ENCODE measurements around the gene NDUFB6. TPM values are rescaled to one million over a fixed set of nuclear protein-coding genes. Genes with fewer than 3 reads are reported as not detected.
A peak's percentile ranks its signal among the peaks of the same experiment; 100 is the strongest.

The NDUFB6 gene
- total RNA-seq, 1 experiment from 2014 or later, result 70.3 TPM

DNA sequence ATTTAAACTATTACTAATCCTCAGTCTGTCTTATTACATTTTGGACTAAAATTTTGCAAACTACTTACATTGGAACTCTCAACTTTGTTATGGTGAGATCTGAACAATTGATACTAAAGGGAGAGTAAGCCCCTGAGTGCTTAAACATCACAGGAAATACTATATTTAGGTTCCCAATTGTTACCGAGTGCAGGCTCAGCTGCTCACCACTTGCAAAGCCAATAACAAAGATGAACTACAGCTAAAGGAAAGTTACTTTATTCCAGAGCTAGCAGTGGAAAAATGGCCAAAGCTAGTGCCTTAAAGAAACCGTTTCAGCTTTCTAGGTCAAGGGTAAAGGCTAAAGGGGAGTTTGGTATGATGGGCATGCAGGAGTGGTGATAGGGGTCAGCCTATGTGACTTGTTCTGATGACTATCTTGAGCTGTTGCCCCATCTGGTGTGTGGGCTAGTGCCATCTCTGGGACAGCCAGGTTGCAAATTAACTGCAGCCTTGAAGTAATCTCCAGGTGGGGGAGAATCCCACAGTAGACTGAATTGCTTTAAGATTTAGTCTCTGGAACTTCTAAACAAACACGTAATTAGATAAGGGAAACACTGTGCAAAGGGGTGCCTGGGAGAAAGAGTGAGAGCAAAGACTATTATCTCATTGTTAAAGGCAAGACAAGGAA lies 7.8 kb upstream of the NDUFB6 start:
- Histone ChIP-seq H3K36me3 (no peaks in the 10 kb centered on the region), H3K4me3 (no peak overlapping the region), H3K4me1 (replicated peaks) (no peaks in the 10 kb centered on the region), H3K9me3 (replicated peaks) (no peaks in the 10 kb centered on the region), H3K27me3 (replicated peaks) (no peaks in the 10 kb centered on the region), H3K27ac (no peak overlapping the region)
- no peak for DNase-seq (ENCODE audit: low read depth in 1 of 2, low spot score in 2 of 2)

DNA sequence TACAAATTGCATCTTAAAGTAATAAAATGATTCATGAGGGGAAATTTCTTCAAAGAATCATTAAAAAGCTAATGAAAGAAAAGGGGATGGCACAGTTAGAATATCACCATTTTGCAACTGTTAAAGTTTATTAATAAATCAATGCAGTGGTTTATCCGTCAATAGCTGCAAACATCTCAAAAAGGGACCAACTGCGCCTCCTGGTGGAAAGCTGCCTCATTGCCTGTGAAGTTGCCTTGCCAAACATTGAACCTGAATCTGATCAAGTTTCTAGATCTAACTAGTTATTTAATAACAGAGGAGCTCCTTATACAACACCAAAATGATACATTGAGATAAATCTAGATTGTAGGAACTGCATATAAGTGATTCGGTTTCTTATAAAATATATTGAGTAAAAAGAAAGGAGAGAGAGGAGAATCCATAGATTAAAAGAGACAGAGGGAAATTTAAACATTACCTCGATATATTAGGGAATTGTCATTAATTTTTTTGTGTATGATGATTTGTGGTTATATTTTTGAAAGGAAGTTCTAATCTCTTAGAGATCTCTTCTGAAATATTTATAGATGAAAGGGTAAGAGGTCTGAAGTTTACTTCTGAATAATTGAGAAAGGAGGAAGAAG lies 6.9 kb upstream of the NDUFB6 start:
- no peaks in the 10 kb centered on the region for H3K36me3 ChIP-seq
- peak in 1 of 2 experiments; percentile 46 for DNase-seq (ENCODE audit: low read depth in 1 of 2, low spot score in 2 of 2)
- H3K27me3 ChIP-seq (replicated peaks), result no peaks in the 10 kb centered on the region
- no peaks in the 10 kb centered on the region for H3K9me3 ChIP-seq (replicated peaks)
- no peaks in the 10 kb centered on the region for H3K4me1 ChIP-seq (replicated peaks)
- H3K4me3 ChIP-seq, result no peak overlapping the region
- no peak overlapping the region for H3K27ac ChIP-seq

- no peak for DNase-seq (ENCODE audit: low read depth in 1 of 2, low spot score in 2 of 2)
- H3K27me3 ChIP-seq (replicated peaks), result no peaks in the 10 kb centered on the region
- no peak overlapping the region for H3K4me3 ChIP-seq
Measured at GRCh38 chr9:32578976-32579375, 6.0 kb upstream of the NDUFB6 start.

GRCh38 chr9:32577316-32577715 lies 4.4 kb upstream of the NDUFB6 start:
- peaks cover 6% of the 10 kb centered on the region for H3K4me1 ChIP-seq (replicated peaks)
- no peaks in the 10 kb centered on the region for H3K27me3 ChIP-seq (replicated peaks)
- no peaks in the 10 kb centered on the region for H3K9me3 ChIP-seq (replicated peaks)
- DNase-seq (ENCODE audit: low read depth in 1 of 2, low spot score in 2 of 2), result no peak
- no peak overlapping the region for H3K27ac ChIP-seq
- H3K36me3 ChIP-seq, result no peaks in the 10 kb centered on the region
- no peak overlapping the region for H3K4me3 ChIP-seq

More at GRCh38 chr9:32578976-32579375, 6.0 kb upstream of the NDUFB6 start:
- Histone ChIP-seq H3K4me1 (replicated peaks) (no peaks in the 10 kb centered on the region), H3K27ac (no peak overlapping the region), H3K36me3 (no peaks in the 10 kb centered on the region), H3K9me3 (replicated peaks) (no peaks in the 10 kb centered on the region)

DNA sequence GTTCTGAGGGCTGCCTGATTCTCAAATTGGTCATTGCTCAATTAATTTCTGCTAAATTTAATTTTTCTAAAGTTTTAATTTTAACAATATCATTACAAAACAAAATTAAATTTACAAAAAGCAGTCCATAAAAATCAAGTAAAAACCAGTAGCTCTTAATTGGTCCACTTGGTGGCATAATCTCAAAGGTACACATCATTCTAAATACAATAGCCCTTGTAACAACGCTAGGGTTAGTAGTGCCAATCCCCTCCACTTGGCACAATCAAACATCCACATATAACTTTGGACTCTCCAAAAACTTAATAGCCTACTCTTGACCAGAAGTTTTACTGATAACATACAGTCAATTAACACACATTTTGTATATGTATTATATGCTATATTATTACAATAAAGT lies 1.9 kb upstream of the NDUFB6 start:
- H3K36me3 ChIP-seq, result no peaks in the 10 kb centered on the region; the same call in 1 of the 2 replicates

GRCh38 chr9:32573821-32574220 lies 862 bp upstream of the NDUFB6 start:
- H3K4me1 ChIP-seq (replicated peaks), result peaks cover 9% of the 10 kb centered on the region
- H3K27ac ChIP-seq, result no peak overlapping the region
- no peaks in the 10 kb centered on the region for H3K9me3 ChIP-seq (replicated peaks)
- no peaks in the 10 kb centered on the region; the same call in 1 of the 2 replicates for H3K36me3 ChIP-seq
- H3K27me3 ChIP-seq (replicated peaks), result no peaks in the 10 kb centered on the region
- H3K4me3 ChIP-seq, result no peak overlapping the region
- no peak for DNase-seq (ENCODE audit: low read depth in 1 of 2, low spot score in 2 of 2)

More for the DNA sequence above, 1.9 kb upstream of the NDUFB6 start:
- no peak overlapping the region for H3K27ac ChIP-seq
- peaks cover 9% of the 10 kb centered on the region for H3K4me1 ChIP-seq (replicated peaks)
- DNase-seq (ENCODE audit: low read depth in 1 of 2, low spot score in 2 of 2), result no peak
- no peaks in the 10 kb centered on the region for H3K9me3 ChIP-seq (replicated peaks)
- H3K27me3 ChIP-seq (replicated peaks), result no peaks in the 10 kb centered on the region
- no peak overlapping the region for H3K4me3 ChIP-seq

GRCh38 chr9:32571969-32572899 lies 725 bp downstream of the NDUFB6 start:
- peak; percentile 49 to 52 for DNase-seq (ENCODE audit: low read depth in 1 of 2, low spot score in 2 of 2)
- Histone ChIP-seq H3K9me3 (replicated peaks) (no peaks in the 10 kb centered on the region), H3K4me3 (peak overlapping the region; percentile 67), H3K36me3 (no peaks in the 10 kb centered on the region; the same call in 1 of the 2 replicates), H3K4me1 (replicated peaks) (peaks cover 9% of the 10 kb centered on the region), H3K27ac (peak overlapping the region; percentile 55), H3K27me3 (replicated peaks) (no peaks in the 10 kb centered on the region)

- Histone ChIP-seq H3K27me3 (replicated peaks) (no peaks in the 10 kb centered on the region), H3K27ac (no peak overlapping the region), H3K36me3 (no peaks in the 10 kb centered on the region; the same call in 1 of the 2 replicates), H3K4me3 (no peak overlapping the region), H3K4me1 (replicated peaks) (peaks cover 9% of the 10 kb centered on the region), H3K9me3 (replicated peaks) (no peaks in the 10 kb centered on the region)
- no peak for DNase-seq (ENCODE audit: low read depth in 1 of 2, low spot score in 2 of 2)
Measured at GRCh38 chr9:32570262-32570661, 2.7 kb downstream of the NDUFB6 start.

DNA sequence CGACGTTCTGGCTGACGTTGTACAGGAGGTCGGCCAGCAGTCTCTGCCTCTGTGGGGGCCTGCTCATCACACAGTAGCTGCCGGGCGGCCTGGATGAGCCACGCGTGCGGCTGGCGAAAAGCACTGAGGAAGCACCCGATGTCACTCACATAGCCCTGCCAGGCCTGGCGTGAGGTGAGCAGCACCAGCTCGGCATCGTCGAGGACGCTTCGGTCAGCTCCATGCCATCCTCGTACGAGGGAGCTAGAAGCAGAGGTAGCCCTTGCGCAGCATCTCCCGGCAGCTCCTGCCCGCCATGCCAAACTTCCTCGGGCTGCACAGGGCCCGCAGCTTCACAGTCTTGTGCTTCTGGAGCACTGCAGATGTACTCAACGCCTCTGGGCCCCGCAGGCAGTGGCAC lies 6.2 kb downstream of the NDUFB6 start:
- 0 out of 2 replicates have a peak, but pooled peaks cover under 1% of the 10 kb centered on the region for H3K4me1 ChIP-seq (replicated peaks)

DNA sequence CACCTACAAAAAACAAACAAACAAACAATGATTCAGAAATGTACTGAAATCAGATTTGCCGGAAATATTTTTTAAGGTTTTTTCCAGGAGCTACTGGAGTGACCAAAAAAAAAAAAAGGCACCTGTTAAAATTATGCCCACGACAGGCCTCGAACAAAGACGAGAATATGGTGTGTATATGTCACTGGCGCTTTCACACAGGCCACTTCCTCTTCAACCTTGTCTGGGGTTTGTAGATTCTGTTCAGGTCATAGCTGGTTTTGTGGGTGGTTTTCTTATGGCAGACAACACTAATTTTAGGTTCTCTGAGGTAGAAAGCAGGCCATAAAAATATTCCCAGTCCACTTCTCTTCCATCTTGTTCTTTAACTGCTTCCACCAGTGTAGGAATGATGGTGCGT lies 7.0 kb downstream of the NDUFB6 start:
- DNase-seq (ENCODE audit: low read depth in 1 of 2, low spot score in 2 of 2), result no peak
- no peaks in the 10 kb centered on the region for H3K27me3 ChIP-seq (replicated peaks)
- H3K9me3 ChIP-seq (replicated peaks), result no peaks in the 10 kb centered on the region
- no peak overlapping the region for H3K27ac ChIP-seq
- no peaks in the 10 kb centered on the region for H3K36me3 ChIP-seq
- no peaks in the 10 kb centered on the region for H3K4me1 ChIP-seq (replicated peaks)
- H3K4me3 ChIP-seq, result no peak overlapping the region

More for the DNA sequence above, 6.2 kb downstream of the NDUFB6 start:
- Histone ChIP-seq H3K27me3 (replicated peaks) (no peaks in the 10 kb centered on the region), H3K36me3 (no peaks in the 10 kb centered on the region; the same call in 1 of the 2 replicates), H3K27ac (no peak overlapping the region), H3K4me3 (no peak overlapping the region), H3K9me3 (replicated peaks) (no peaks in the 10 kb centered on the region)
- DNase-seq (ENCODE audit: low read depth in 1 of 2, low spot score in 2 of 2), result no peak

- H3K4me1 ChIP-seq (replicated peaks), result no peaks in the 10 kb centered on the region
- no peak for DNase-seq (ENCODE audit: low read depth in 1 of 2, low spot score in 2 of 2)
- no peaks in the 10 kb centered on the region for H3K9me3 ChIP-seq (replicated peaks)
- H3K27ac ChIP-seq, result no peak overlapping the region
- no peak overlapping the region for H3K4me3 ChIP-seq
- no peaks in the 10 kb centered on the region for H3K36me3 ChIP-seq
- no peaks in the 10 kb centered on the region for H3K27me3 ChIP-seq (replicated peaks)
Measured at GRCh38 chr9:32558408-32558934, 14.5 kb downstream of the NDUFB6 start.

- no peak for DNase-seq (ENCODE audit: low read depth in 1 of 2, low spot score in 2 of 2)
- Histone ChIP-seq H3K4me1 (replicated peaks) (no peaks in the 10 kb centered on the region; the same call in 1 of the 2 replicates), H3K36me3 (peaks cover 7% of the 10 kb centered on the region; the same call in 1 of the 2 replicates), H3K9me3 (replicated peaks) (no peaks in the 10 kb centered on the region), H3K27me3 (replicated peaks) (no peaks in the 10 kb centered on the region), H3K4me3 (no peak overlapping the region), H3K27ac (no peak overlapping the region)
Measured at GRCh38 chr9:32554591-32554990, 18.4 kb downstream of the NDUFB6 start.

- Histone ChIP-seq H3K4me1 (replicated peaks) (no peaks in the 10 kb centered on the region; the same call in 1 of the 2 replicates), H3K9me3 (replicated peaks) (no peaks in the 10 kb centered on the region), H3K27me3 (replicated peaks) (no peaks in the 10 kb centered on the region), H3K27ac (no peak overlapping the region), H3K4me3 (no peak overlapping the region), H3K36me3 (peaks cover 7% of the 10 kb centered on the region; the same call in 1 of the 2 replicates)
- no peak for DNase-seq (ENCODE audit: low read depth in 1 of 2, low spot score in 2 of 2)
Measured at GRCh38 chr9:32554107-32554506, 18.9 kb downstream of the NDUFB6 start.
